Suprapubic skin (tissue), 4 donors: ENCODE results near the gene SENP2. TPM values are rescaled to one million over a fixed set of nuclear protein-coding genes. Genes with fewer than 3 reads are reported as not detected.
A peak's percentile ranks its signal among the peaks of the same experiment; 100 is the strongest.

Experiments
- DNase-seq, 2 donors: peaks; one replicate each; pipeline ENCODE4 v3.0.0-alpha.2; 2019; ENCODE audit warnings: low spot score in 2 of 2
- H3K27ac ChIP-seq: fragments of 200-600 bp; sonication (generic); one replicate; pipeline ENCODE4 v1.5.1; 2019
- H3K27me3 ChIP-seq: fragments of 200-600 bp; sonication (generic); one replicate; pipeline ENCODE4 v1.5.1; 2019
- H3K36me3 ChIP-seq: fragments of 200-600 bp; sonication (generic); one replicate; pipeline ENCODE4 v1.5.1; 2019
- H3K4me1 ChIP-seq: fragments of 200-600 bp; sonication (generic); one replicate; pipeline ENCODE4 v1.5.1; 2019
- H3K4me3 ChIP-seq: fragments of 200-600 bp; sonication (generic); one replicate; pipeline ENCODE4 v1.5.1; 2019; ENCODE audit warnings: mild to moderate bottlenecking
- H3K9me3 ChIP-seq: fragments of 200-600 bp; sonication (generic); one replicate; pipeline ENCODE4 v1.5.1; 2019
- CTCF ChIP-seq, 2 donors: fragments of 200-600 bp in 1 of 2; fragments of 450-650 bp in 1 of 2; sonication (generic) in 1 of 2; IDR thresholded peaks; one replicate each; pipeline ENCODE4 v1.5.1; 2016 to 2019; ENCODE audit warnings: antibody characterized with exemption in 2 of 2, mild to moderate bottlenecking in 1 of 2, moderate library complexity in 1 of 2
- EP300 ChIP-seq: sonication (generic); formaldehyde crosslinking; IDR thresholded peaks from one replicate; pipeline ENCODE4 v1.6.1; 2017; ENCODE audit warnings: antibody characterized with exemption
- POLR2A ChIP-seq, 2 donors: fragments of 450-650 bp; IDR thresholded peaks; one replicate each; pipeline ENCODE4 v1.6.1; 2017; ENCODE audit warnings: antibody characterized with exemption in 2 of 2, mild to moderate bottlenecking in 2 of 2, moderate library complexity in 2 of 2
- POLR2AphosphoS5 ChIP-seq, 3 donors: sonication (generic); formaldehyde crosslinking; IDR thresholded peaks; one replicate each; pipeline ENCODE4 v1.6.1; 2017; ENCODE audit warnings: antibody characterized with exemption in 3 of 3
- WGBS: methylation state at CpG from one replicate; pipeline ENCODE4 v1.1.5; 2018; 5-methylcytosine and 5-hydroxymethylcytosine counted together
- total RNA-seq, 4 donors: library from RNA; depleted of rRNA; stranded (reverse); fragments of >200 nt; gene quantifications; one replicate each; pipeline ENCODE4 v1.1.0, GENCODE V29; 2016

SENP2 gene
- total RNA-seq, 4 donors from 2014 or later = 23.1 to 34.2 (median 28.1) TPM

DNA sequence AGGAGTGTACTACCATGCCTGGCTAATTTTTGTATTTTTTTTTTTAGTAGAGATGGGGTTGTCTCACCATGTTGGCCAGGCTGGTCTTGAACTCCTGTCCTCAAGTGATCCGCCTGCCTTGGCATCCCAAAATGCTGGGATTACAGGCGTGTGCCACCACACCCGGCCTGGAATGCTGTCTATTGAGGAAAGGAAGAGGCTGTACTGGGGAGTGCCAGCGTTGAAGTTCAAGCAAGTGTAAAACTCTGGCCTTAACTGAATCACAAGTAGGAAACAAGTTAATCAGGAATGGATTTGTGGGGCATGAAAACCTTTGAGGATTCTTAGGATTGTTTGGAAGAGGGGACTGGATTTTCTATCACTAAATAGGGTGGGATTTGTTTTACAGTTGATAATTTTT is 1.4 kb upstream of the SENP2 start:
- DNase-seq = no peak
- Histone ChIP-seq H3K36me3 (no peaks in the 10 kb centered on the region), H3K4me3 (no peak overlapping the region), H3K27ac (no peak overlapping the region), H3K4me1 (peaks cover 29% of the 10 kb centered on the region), H3K9me3 (no peaks in the 10 kb centered on the region), H3K27me3 (no peaks in the 10 kb centered on the region)
- 64% methylated on average over 4 of the region's 4 CpGs for WGBS
- no peak for TF ChIP-seq CTCF (IDR thresholded peaks at IDR 0.05)
- TF ChIP-seq EP300 = no peak
- TF ChIP-seq POLR2AphosphoS5 (IDR thresholded peaks at IDR 0.05) = no peak
- TF ChIP-seq POLR2A (IDR thresholded peaks at IDR 0.05) = no peak

DNA sequence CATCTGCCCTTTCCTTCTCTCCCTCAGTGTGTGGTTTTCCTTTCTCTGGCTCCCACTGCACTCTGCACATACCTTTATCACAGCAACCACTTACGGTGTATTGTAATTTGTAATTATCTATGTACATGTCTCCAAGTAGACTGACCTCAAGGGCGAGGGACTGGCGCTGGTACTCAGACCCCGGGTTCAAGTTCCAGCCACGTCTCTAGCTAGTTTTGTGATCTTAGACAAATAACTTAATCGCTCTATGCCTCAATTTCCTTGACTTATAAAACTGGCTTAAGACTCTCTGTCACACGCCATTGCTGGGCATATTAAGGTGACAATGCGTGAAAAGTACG is 607 bp upstream of the SENP2 start:
- Histone ChIP-seq H3K4me3 (peak overlapping the region; percentile 97), H3K9me3 (no peaks in the 10 kb centered on the region), H3K4me1 (peaks cover 29% of the 10 kb centered on the region), H3K27ac (peak overlapping the region; percentile 97), H3K36me3 (peaks cover 5% of the 10 kb centered on the region), H3K27me3 (no peaks in the 10 kb centered on the region)
- no peak for DNase-seq
- TF ChIP-seq POLR2A (IDR thresholded peaks at IDR 0.05) (no peak), EP300 (no peak), CTCF (IDR thresholded peaks at IDR 0.05) (no peak), POLR2AphosphoS5 (IDR thresholded peaks at IDR 0.05) (no peak)
- 41% methylated on average over 9 of the region's 9 CpGs for WGBS

DNA sequence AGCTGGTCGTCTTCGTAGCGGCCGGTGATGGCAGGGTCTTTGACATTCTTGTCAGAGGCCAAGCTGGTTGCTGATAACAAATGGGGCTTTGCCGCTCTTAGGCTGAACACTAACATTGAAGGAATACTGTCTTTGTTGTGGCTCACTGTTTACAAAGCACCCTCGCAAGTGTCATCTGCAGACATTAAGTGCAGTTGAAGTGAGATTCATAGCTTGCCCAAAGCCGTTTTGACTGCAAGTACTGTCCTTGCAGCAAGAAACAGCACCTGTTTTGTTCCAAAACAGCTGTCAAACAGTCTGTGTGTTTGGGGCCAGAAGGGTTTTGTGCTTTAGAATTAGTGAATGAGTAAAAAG is 568 bp downstream of the SENP2 start:
- TF ChIP-seq POLR2AphosphoS5 (IDR thresholded peaks at IDR 0.05) (no peak), CTCF (IDR thresholded peaks at IDR 0.05) (no peak), EP300 (no peak), POLR2A (IDR thresholded peaks at IDR 0.05) (no peak)
- H3K36me3 ChIP-seq = peaks cover 11% of the 10 kb centered on the region
- WGBS = 0% methylated on average over 7 of the region's 7 CpGs
- no peaks in the 10 kb centered on the region for H3K9me3 ChIP-seq
- H3K27ac ChIP-seq = peak overlapping the region; percentile 97
- DNase-seq = no peak
- no peaks in the 10 kb centered on the region for H3K27me3 ChIP-seq
- H3K4me3 ChIP-seq = peak overlapping the region; percentile 97
- H3K4me1 ChIP-seq = peaks cover 29% of the 10 kb centered on the region

DNA sequence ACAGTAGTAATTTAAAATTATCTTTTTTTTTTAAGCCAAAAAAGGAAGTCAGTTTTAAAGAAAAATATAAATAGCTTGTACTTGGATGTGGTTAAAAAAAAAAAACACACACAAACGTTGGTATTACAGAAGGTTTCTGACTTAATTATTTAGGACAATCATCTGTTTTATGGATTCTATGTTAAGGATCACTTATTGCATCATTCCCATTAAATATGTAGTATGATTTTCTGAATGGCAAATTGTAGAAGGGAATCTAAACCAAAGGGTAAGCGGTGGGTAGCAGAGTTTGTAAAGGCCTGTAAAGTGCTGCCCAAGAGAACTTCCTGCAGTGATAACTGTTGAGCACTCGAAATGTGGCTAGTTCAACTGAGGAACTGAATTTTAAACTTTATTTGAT is 8.0 kb downstream of the SENP2 start:
- Histone ChIP-seq H3K36me3 (peaks cover 55% of the 10 kb centered on the region), H3K27me3 (no peaks in the 10 kb centered on the region), H3K9me3 (no peaks in the 10 kb centered on the region), H3K27ac (no peak overlapping the region), H3K4me3 (no peak overlapping the region), H3K4me1 (peaks cover 3% of the 10 kb centered on the region)
- 74% methylated on average over 3 of the region's 3 CpGs for WGBS
- no peak for DNase-seq
- TF ChIP-seq POLR2AphosphoS5 (IDR thresholded peaks at IDR 0.05) = no peak
- no peak for TF ChIP-seq POLR2A (IDR thresholded peaks at IDR 0.05)
- no peak for TF ChIP-seq CTCF (IDR thresholded peaks at IDR 0.05)
- TF ChIP-seq EP300 = no peak

- H3K27me3 ChIP-seq = no peaks in the 10 kb centered on the region
- TF ChIP-seq CTCF (IDR thresholded peaks at IDR 0.05) (no peak), POLR2A (IDR thresholded peaks at IDR 0.05) (no peak), POLR2AphosphoS5 (IDR thresholded peaks at IDR 0.05) (no peak), EP300 (no peak)
- no peak overlapping the region for H3K27ac ChIP-seq
- H3K9me3 ChIP-seq = no peaks in the 10 kb centered on the region
- 93% methylated on average over 4 of the region's 4 CpGs for WGBS
- no peak for DNase-seq
- no peak overlapping the region for H3K4me3 ChIP-seq
- H3K4me1 ChIP-seq = no peaks in the 10 kb centered on the region
- H3K36me3 ChIP-seq = peaks cover 59% of the 10 kb centered on the region
Measured at GRCh38 chr3:185595526-185595925, 9.4 kb downstream of the SENP2 start.
